B cell (primary cell): ENCODE measurements around the gene NCAM1.

Experiments used
- EZH2 ChIP-seq: IDR thresholded peaks from 2 replicates; pipeline ENCODE4 v1.6.1; 2012; ENCODE audit warnings: borderline replicate concordance, low read depth, mild to moderate bottlenecking, moderate library complexity, low read length; ENCODE audit not compliant: insufficient read depth, poor library complexity, severe bottlenecking
- TF ChIP-seq, protein P1 (sequence below): fragments of 200-600 bp; IDR thresholded peaks from one replicate; pipeline ENCODE4 v1.8.0; 2022; ENCODE audit warnings: antibody characterized with exemption, mild to moderate bottlenecking

DNA sequence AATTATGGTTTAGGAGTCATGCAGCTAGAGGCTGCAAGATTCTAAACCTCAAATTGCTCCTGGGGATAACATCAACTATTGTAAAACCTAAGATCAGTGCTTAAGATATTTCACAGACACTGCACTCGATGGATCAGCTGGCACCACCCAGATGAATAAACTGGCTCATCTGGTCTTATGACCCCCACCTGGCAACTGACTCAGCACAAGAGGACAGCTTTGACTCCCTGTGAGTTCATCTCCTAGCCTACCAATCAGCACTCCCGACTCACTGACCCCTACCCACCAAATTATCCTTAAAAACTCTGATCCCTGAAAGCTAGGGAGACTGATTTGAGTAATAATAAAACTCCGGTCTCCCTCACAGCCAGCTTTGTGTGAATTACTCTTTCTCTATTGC, 352.4 kb downstream of the NCAM1 start:
- TF ChIP-seq, protein P1, sequence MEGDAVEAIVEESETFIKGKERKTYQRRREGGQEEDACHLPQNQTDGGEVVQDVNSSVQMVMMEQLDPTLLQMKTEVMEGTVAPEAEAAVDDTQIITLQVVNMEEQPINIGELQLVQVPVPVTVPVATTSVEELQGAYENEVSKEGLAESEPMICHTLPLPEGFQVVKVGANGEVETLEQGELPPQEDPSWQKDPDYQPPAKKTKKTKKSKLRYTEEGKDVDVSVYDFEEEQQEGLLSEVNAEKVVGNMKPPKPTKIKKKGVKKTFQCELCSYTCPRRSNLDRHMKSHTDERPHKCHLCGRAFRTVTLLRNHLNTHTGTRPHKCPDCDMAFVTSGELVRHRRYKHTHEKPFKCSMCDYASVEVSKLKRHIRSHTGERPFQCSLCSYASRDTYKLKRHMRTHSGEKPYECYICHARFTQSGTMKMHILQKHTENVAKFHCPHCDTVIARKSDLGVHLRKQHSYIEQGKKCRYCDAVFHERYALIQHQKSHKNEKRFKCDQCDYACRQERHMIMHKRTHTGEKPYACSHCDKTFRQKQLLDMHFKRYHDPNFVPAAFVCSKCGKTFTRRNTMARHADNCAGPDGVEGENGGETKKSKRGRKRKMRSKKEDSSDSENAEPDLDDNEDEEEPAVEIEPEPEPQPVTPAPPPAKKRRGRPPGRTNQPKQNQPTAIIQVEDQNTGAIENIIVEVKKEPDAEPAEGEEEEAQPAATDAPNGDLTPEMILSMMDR = no peak
- TF ChIP-seq EZH2 = no peak
